ENCODE results near the gene DPH5.

GRCh38 chr1:100979631-100980030, 46.0 kb downstream of the DPH5 start:
- TF ChIP-seq CTCF (IDR thresholded peaks at IDR 0.05; ENCODE audit: insufficient read depth, low read length, poor library complexity, severe bottlenecking), result no peak
- no peak for TF ChIP-seq EZH2phosphoT487 (conservative IDR thresholded peaks at IDR 0.05; ENCODE audit: low read length)

Measured in SU-DHL-6 (cell line).